ENCODE results near the gene CDH23. TPM values are rescaled to one million over a fixed set of nuclear protein-coding genes. Genes with fewer than 3 reads are reported as not detected.

Gene CDH23
- total RNA-seq, 1 experiment from 2014 or later, result 0.02 TPM

GRCh38 chr10:71525721-71526120 lies 129.0 kb downstream of the CDH23 start:
- CTCF ChIA-PET, result no interaction called here
- intact Hi-C loops (cut with micrococcal nuclease), result no loop called here
- BruUV-seq (replicated peaks), result no TSS peak
- peak; percentile 14 for DNase-seq (ENCODE audit: unreplicated experiment)
- no peaks in the 10 kb centered on the region for H3K9me3 Mint-ChIP-seq (ENCODE audit: unreplicated experiment)
- TF ChIP-seq CTCF (IDR thresholded peaks at IDR 0.05; ENCODE audit: unreplicated experiment), result no peak
- H3K4me1 Mint-ChIP-seq (ENCODE audit: insufficient read depth, unreplicated experiment), result peaks cover 5% of the 10 kb centered on the region
- H3K27me3 Mint-ChIP-seq (ENCODE audit: insufficient read depth, unreplicated experiment), result peaks cover 42% of the 10 kb centered on the region
- POLR2A ChIA-PET, result no interaction called here
- no peak overlapping the region for H3K27ac Mint-ChIP-seq (ENCODE audit: low read depth, unreplicated experiment)
- no peaks in the 10 kb centered on the region for H3K36me3 Mint-ChIP-seq (ENCODE audit: insufficient read depth, unreplicated experiment)
- H3K4me3 Mint-ChIP-seq (ENCODE audit: unreplicated experiment), result no peak overlapping the region

GRCh38 chr10:71526653-71527052 lies 129.9 kb downstream of the CDH23 start:
- TF ChIP-seq CTCF (IDR thresholded peaks at IDR 0.05; ENCODE audit: unreplicated experiment), result no peak
- peaks cover 33% of the 10 kb centered on the region for H3K27me3 Mint-ChIP-seq (ENCODE audit: insufficient read depth, unreplicated experiment)
- POLR2A ChIA-PET, result no interaction called here

GRCh38 chr10:71527135-71527534 lies 130.4 kb downstream of the CDH23 start:
- no peak for TF ChIP-seq CTCF (IDR thresholded peaks at IDR 0.05; ENCODE audit: unreplicated experiment)
- H3K36me3 Mint-ChIP-seq (ENCODE audit: insufficient read depth, unreplicated experiment), result no peaks in the 10 kb centered on the region
- peaks cover 5% of the 10 kb centered on the region for H3K4me1 Mint-ChIP-seq (ENCODE audit: insufficient read depth, unreplicated experiment)
- BruUV-seq (replicated peaks), result no TSS peak
- H3K4me3 Mint-ChIP-seq (ENCODE audit: unreplicated experiment), result no peak overlapping the region
- no peak for DNase-seq (ENCODE audit: unreplicated experiment)
- POLR2A ChIA-PET, result no interaction called here
- intact Hi-C loops (cut with micrococcal nuclease), result no loop called here
- no peaks in the 10 kb centered on the region for H3K9me3 Mint-ChIP-seq (ENCODE audit: unreplicated experiment)
- CTCF ChIA-PET, result no interaction called here
- peaks cover 28% of the 10 kb centered on the region for H3K27me3 Mint-ChIP-seq (ENCODE audit: insufficient read depth, unreplicated experiment)
- H3K27ac Mint-ChIP-seq (ENCODE audit: low read depth, unreplicated experiment), result no peak overlapping the region

More at GRCh38 chr10:71526653-71527052, 129.9 kb downstream of the CDH23 start:
- BruUV-seq (replicated peaks), result no TSS peak
- intact Hi-C loops (cut with micrococcal nuclease), result no loop called here
- Mint-ChIP-seq H3K36me3 (ENCODE audit: insufficient read depth, unreplicated experiment) (no peaks in the 10 kb centered on the region), H3K4me3 (ENCODE audit: unreplicated experiment) (no peak overlapping the region), H3K9me3 (ENCODE audit: unreplicated experiment) (no peaks in the 10 kb centered on the region), H3K27ac (ENCODE audit: low read depth, unreplicated experiment) (no peak overlapping the region), H3K4me1 (ENCODE audit: insufficient read depth, unreplicated experiment) (peaks cover 5% of the 10 kb centered on the region)
- CTCF ChIA-PET, result no interaction called here
- DNase-seq (ENCODE audit: unreplicated experiment), result no peak

GRCh38 chr10:71528371-71529206 lies 131.9 kb downstream of the CDH23 start:
- no peak for DNase-seq (ENCODE audit: unreplicated experiment)
- H3K4me1 Mint-ChIP-seq (ENCODE audit: insufficient read depth, unreplicated experiment), result peaks cover 5% of the 10 kb centered on the region
- CTCF ChIA-PET, result interaction anchor here (1.1 kb wide), 1 partner anchor 17 kb away, joined by 4 read pairs; no protein-coding TSS in a partner anchor
- POLR2A ChIA-PET, result no interaction called here
- H3K4me3 Mint-ChIP-seq (ENCODE audit: unreplicated experiment), result no peak overlapping the region
- TF ChIP-seq CTCF (IDR thresholded peaks at IDR 0.05; ENCODE audit: unreplicated experiment), result no peak
- no peaks in the 10 kb centered on the region for H3K9me3 Mint-ChIP-seq (ENCODE audit: unreplicated experiment)
- H3K27ac Mint-ChIP-seq (ENCODE audit: low read depth, unreplicated experiment), result no peak overlapping the region
- peaks cover 13% of the 10 kb centered on the region for H3K27me3 Mint-ChIP-seq (ENCODE audit: insufficient read depth, unreplicated experiment)
- intact Hi-C loops (cut with micrococcal nuclease), result no loop called here
- H3K36me3 Mint-ChIP-seq (ENCODE audit: insufficient read depth, unreplicated experiment), result no peaks in the 10 kb centered on the region
- no TSS peak for BruUV-seq (replicated peaks)
